GOT3 (cell line): Measurements from ENCODE around the gene PRSS27.
"Not testable (repeated sequence)": the region's sequence is repeated elsewhere in the genome, so short reads cannot be mapped to it uniquely, and the experiment has no call there.

Experiments used
- DNase-seq: peaks from one replicate; lab custom pipeline; 2025; ENCODE audit warnings: mixed read lengths; lab: John Stamatoyannopoulos, UW

PRSS27 gene

DNA sequence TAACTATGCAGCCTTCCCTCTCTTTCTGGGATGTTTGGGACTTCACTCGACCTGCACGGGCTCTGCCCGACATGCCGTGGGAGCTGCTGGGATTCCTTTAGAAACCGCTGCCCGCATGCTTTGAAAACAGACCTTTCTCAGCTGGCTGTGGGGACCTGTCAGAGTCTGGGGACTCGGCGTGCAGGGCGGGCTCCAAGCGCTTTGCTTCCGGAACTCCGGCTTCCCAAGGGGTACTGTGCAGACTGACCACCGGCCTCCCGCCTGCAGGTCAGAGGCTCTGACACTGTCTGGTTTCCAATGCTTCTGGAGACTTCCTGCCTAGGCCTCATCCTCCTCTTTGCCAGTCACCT lies 11.8 kb downstream of the PRSS27 start:
- no peak for DNase-seq

DNA sequence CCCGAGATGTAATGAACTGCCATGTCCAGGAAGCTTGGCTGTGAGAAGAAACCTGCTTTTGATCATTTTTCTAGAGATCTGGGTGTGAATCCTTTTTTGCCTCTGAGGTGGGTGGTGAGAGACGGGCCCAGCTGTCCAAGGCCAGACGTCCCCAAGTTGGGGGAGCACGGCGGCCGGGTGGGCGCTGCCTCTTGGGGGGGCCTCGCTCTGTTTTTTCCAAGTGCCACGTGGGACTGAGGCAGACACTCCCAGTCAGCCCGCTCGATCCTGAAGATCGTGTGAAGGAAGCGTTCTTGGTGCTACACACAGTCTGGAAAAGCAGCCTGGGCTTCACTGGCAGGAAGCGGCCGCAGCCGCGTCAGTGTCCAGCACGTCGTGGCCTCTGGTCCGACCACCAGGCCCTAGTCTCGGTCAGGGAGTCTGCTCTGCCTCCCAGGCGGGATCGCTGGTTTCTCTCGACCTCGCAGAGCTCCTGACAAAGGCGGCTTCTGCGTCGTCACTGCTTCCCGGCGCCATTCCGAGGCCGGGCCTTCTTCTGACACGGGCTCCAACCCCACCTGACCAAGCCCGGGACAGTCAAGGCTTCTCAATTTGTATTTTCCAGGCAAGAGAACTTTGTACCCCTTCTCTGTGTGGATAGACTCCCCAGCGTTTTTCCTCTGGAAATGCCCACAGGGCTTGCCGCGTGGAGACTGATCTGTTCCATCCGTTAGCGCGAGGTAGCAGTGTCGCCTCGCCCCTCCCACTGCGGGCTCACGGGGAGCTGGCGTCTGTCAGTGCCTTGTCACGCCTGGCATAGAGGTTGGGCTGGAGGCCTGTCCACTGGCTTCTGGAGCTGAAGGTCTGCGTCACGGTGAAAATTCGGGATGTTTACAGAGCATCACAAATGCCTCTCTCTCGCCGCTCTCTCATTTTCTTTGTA lies 12.4 kb downstream of the PRSS27 start:
- DNase-seq = no peak

DNA sequence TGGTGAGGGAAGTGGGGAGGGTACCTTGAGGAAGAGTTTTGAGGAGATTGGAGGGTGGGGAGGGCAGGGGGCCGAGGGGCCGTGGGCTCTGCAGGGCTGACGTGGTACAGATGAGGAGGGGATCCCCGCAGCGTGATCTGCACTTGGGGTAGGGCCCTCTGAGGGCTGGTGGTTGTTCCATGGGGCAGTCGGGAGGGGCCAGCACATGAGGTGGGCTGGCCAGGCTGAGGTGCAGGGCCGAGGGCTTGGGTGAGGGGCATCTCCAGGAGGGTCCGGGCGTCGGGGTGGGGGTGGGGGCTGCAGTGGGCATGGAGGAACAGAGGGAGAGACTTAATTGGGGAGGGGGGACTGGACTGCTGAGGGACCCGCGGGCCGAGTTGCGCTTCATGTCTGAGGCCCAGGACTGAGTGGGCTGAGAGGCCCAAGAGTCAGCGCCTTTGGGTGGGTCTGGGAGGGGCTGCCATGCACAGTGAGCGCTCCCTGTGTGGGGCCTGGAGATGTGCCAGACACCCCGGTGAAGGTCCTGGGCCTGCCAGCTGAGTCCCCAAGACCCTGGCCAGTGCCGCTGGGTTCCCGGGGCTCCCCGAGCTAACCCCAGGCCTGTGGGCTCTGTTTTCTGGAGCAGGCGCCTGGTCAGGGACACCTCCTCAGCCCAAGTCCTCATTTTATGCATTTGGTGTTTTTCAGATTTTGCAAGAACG lies 13.3 kb downstream of the PRSS27 start:
- DNase-seq = no peak

DNA sequence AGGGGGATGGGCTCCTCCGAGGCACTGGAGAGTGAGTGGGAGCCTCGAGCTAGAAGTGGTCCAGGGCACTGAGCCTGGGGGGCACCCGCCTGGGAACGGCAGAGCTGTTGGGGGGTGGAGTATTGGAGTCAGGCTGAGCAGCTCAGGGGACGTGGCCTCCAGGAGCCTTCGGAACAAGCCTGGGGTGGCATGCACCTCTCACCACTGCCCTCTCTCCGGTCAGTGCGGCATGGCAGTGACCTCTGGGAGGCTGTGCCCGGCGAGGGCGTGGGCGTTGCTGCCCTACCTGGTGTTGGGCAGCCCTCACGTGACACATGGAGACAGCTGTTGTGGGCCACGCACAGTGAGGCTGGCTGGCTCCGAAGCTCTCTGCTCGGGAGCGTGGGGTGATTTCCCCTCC lies 13.9 kb downstream of the PRSS27 start:
- DNase-seq = no peak

DNA sequence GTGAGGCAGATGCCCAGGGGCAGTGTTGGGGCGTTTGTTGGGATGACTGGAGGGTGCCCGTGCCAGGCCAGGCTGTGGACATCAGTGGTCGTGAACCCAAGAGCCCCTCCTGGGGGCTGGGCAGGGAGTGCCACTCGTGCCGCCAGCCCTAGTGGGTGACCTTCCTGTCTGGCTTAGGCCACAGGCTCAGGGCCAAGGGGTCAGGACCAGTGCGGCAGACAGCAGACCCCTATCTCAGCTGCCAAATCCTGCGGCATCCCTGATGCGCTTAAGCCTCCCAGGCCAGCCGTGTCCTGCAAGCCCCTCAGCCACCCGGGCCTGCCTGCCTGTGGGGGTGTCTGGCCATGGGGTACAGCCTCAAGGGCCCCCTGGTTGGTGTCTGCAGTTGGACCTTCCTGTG lies 14.7 kb downstream of the PRSS27 start:
- DNase-seq = no peak

DNA sequence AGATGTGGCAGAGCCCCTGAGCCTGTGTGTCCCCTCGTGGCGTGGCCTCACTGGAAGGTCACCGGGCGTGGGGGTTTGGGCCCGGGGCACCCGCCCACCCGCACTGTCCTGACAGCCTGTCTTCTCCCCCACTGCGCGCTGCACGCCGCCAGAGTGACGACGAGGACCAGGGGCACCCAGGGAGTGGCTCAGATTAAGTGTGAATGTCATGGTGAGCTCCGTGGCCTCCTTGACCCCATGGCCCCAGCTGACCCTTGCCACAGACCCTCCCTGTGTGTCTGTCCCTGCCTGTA lies 15.1 kb downstream of the PRSS27 start:
- DNase-seq = no peak

DNA sequence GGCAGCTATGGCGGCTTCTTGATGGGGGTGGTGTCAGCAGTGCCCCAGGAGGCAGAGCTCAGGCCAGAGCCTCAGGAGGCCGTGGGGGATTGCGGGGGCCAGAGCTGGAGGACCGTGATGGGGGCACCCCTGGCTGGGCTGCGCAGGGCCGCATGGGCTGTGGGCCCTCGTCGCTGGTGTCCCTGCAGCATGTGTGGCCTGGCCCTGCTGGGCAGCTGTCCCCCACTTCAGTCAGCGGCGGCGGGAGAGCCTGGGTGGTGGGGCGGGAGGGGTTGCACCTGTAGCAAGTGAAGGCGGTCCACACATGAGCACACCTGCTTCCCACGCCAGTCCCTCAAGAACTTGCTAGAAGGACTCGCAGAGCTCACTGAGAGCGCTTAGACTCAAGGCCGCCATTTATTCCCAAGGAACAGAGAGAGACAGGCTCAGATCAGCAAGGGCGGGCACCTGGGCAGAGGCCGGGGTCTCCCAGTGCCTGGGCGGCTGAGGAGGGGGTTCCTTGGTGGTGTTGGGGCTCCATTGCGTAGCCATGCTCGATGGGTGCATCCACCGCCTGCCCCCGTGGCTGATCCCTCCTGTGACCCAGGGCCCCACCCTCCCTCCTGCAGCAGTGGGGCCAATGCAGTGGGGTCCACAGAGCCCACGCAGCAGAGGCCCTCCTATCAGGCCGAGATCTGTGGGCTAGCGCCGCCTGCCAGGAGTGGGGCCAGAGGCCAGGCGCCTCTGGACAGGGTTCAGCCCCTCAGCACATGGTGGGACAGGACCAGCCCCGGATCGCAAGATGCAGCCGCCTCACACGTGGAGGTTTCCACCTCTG lies 15.7 kb downstream of the PRSS27 start:
- no peak for DNase-seq

DNA sequence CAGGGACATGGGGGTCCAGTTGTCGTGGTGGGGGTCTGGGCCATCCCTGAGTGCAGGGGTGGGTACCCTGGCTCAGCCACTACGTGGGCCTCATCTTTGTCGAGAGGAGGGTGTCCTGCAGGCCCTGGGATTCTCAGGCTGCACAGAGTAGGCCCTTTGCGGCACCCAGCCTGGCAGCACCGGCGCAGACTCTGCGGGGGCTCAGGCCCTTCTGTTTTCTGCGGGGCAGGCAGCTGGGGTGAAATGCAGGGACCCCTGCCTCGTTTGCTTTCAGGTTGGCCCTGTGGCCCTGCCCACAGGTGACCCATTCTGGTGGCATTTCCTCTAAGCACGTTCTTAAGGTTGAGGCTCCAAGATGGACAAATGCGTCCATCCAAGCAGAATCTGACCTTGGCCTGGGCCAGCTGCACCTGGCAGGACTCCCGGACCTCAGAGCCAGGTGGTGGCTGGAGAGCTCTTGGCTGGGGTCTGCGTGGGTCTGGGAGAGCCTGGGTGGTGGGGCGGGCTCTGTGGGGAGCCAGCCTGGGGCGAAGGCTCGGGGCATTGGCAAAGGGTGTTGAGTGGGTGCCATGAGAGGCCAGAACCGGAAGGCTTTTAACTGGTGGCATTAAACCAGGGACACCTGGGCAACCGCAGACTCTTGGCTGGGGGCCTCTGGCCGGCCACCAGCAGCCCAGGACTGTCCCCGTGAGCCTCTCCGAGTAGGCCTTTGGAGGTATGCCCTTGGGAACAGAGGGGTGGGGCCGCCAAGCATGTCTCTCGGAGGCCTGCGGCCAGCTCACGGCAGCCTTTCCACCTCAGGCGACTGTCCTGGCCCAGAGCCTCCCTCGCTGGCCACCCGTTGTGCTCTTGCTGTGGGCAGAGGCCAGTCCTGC lies 16.9 kb downstream of the PRSS27 start:
- DNase-seq = no peak

DNA sequence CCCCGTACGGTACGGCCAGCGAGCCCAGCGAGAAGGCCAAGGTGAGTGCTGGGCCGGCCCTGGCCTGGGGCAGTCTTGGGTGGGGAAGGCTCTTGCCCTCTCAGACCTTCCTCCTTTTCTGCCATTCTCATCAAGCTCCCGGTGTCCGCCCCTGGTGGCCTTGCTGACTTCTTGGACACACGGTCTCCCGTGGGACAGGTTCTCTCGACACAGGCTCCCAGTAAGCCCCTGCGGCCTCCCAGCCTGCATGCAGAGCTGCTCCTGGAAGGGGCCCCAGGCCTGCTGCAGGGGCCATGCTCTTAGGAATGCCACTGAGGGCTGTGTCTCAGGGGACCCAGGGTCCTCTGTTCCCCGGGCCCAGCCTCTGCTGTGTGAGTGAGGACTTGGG lies 17.6 kb downstream of the PRSS27 start:
- DNase-seq = no peak

DNA sequence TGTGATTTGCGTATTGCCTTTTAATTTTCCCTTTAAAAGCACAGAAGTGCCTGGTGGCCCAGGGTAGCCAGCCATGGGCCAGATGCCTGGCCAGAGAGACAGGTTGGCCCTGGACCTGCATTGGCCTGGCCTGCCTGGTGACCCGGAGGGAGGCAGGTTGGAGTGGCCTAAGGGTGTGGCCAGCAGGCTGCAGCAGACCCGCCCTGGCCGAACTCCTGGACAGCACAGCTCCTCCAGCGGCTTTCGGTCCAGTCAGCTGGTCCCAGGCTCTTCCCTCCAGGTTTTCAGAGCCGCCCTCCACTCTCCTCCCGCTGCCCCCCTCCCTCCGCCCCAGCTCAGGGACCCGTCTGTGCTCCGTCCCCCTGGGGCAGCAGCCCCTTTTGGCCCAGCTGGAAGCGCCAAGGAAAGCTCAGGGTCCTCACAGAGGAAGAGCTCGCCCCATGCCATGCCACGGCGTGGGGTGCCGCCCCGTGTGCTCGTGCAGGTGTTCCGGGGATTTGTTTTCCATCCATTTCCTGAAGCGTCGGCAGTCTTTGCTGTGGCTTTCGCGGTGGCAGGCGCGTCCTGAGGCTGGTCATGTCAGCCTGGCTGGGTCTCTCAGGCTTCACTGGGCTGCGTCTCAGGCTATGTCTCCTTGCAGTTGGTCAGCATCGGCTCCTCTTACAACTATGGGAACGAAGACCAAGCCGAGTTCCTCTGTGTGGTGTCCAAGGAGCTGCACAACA lies 18.1 kb downstream of the PRSS27 start:
- DNase-seq = no peak

DNA sequence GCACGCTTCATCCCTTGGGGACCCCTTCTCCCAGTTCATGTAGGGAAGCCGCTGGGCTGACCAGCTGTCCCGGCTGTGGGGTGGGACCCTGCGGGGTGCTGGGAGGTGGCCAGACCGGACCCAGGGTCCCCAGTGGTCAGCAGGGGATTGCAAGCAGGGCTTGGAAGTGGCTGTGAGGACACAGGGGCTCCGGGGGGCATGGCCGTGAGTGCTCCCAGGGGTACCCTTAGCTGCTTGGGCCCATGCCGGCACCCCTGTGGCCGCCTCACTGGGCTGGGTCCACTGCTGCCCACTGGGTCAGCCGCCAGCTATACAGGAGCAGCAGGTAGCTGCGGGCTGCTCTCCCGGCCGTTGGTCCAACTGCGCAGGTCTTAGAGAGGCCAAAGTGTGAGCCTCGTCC lies 18.8 kb downstream of the PRSS27 start:
- DNase-seq = no peak

DNA sequence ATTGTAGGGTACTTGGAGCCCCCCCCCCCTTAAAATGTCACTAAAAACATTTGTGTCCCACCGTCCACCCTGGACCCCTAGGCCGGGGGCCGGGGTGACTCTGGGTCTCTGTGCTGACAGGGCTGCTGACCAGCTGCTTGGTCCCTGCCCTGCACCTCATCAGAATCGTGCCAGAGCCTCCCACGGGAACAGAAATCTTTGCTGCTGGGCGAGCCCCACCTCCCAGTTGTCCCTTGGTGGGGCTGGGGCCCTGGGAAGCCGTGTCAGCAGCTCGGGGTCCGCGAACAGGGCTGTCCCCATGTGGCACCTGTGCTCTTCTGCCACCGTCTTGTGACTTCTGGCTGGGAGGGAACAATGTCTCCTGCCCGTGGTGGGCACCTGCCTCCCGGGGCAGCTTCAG lies 19.2 kb downstream of the PRSS27 start:
- no peak for DNase-seq

DNA sequence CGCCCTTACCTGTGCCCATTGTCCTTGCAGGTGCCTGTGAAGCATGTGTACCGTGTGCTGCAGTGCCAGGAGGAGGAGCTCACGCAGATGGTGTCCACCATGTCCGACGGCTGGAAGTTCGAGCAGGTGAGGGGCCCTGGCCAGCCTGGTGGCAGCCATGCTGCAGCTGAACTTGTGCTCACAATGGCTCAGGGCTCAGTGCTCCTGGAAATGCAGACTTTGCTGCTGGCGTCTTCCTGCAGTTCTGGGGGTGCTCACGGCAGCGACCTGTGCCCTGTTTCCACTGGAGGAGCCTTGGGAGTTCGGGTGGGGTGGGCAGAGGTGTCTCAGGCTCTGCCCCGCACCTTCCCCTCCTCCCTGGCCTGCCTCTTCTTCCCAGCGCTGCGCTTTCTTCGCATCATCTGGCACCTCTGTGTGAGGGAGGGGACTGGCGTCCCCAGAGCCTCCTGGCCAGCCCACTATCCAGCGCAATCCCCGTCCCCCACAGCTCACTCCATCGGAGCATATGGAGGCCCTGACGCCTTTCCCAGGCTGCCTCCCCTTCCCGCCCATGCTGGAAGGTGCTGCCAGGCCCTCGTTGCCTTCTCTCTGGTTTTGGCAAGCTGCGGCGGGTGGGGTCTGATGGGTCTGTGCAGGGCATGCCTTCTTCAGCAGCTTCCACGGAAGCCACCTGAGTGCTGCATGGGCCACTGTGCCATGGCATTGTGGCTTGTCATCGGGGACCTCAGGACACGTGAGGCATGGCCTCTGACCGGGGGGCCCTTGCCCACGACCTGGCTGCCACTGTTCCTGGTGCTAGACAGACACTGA lies 20.0 kb downstream of the PRSS27 start:
- DNase-seq = no peak

DNA sequence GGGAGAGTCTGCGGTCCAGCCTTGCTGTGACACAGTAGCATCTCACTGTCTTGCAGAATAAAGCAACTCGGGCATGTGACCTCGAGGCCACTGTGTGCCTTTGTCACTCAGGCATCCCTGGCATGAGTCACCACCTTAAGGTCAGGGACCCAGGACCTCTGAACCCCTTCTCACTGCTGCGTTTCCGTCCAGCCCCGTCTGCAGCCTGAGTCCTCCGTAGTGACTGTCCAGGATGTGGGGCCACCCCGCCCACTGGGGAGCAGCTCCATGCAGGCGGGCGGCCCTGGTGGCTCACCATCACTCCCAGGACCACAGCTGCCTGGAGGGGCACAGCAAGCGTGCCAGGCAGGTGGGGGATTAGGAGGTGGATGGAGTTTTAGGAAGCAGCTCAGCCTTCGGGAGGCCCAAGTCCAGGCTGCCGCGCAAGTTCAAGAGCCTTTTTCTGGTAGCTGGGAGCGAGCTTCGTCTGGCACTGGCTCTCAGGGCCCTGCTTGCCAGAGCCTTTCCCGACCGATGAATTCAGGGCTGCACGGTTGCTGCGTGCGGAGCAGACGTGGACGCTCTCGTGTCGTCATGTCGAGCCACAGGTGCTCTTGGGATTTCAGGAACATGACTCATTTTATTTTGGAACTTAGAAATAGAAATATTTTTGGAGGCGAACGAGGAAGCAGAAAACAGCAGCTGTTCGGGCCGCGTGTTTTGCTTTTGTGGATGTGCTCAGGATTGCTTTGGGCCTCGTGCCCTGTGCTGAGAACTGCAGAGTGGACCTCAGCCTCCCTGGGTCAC lies 20.9 kb downstream of the PRSS27 start:
- no peak for DNase-seq

DNA sequence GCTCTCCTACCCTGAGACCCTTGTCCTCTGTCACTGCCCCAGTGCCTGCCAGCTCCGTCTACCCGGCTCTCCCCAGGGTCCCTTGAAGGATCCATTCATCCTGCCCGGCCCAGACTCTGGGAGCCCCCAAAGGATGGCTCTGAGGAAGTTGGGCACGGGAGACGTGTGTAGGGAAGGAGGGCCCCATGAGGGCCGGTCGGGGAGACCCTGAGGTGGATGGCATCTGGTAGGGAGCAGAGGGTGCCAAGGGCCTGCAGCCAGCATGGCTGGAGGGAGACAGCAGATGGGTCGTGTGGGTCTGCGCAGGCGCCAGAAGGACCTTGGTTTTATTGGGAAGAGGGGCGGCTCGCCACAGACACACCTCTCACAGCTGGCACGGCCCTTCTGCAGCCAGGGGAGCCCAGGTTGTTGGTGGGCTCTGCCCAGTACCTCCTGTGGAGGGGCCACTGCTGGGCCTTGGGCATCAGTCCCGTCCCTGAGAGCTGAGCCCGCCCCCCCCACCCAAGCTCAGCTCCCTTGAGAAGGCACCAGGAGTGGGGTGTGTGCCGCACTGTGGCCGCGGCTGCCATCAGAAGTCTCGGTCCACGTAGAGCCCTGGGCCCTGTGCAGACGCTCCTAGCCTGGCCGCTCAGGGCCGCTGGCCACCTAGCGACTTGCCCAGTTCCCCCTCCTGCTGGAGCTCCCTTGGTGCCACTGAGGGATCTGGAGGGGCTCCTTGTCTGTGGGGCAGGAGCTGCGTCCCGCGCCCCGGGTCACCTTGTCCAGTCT lies 21.7 kb downstream of the PRSS27 start:
- no peak for DNase-seq

DNA sequence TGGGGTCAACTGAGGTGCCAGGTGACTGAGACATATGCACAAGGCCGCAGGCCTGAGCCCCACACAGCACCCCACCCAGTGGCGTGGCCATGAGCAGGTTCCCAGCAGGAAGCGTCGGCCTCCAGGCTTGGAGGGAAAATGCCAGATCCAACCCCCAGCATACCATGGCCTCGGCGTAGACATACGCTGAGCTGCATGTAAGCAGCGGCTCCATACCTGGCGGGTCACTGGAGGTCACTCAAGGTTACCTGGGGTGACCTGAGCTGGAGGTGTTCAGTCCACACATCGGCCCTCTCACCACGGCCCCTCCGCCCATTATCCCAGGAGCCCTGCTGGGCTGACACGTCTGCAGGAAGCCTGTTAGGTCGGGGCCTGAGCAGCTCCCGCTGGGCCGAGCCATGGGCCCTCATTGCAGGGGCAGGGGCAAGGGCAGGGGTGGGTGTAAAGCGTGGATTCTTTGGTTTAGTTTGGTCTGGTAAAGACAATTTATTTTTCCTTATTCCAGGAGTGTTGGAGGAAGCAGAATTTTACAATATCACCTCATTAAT lies 22.5 kb downstream of the PRSS27 start:
- DNase-seq = no peak

DNA sequence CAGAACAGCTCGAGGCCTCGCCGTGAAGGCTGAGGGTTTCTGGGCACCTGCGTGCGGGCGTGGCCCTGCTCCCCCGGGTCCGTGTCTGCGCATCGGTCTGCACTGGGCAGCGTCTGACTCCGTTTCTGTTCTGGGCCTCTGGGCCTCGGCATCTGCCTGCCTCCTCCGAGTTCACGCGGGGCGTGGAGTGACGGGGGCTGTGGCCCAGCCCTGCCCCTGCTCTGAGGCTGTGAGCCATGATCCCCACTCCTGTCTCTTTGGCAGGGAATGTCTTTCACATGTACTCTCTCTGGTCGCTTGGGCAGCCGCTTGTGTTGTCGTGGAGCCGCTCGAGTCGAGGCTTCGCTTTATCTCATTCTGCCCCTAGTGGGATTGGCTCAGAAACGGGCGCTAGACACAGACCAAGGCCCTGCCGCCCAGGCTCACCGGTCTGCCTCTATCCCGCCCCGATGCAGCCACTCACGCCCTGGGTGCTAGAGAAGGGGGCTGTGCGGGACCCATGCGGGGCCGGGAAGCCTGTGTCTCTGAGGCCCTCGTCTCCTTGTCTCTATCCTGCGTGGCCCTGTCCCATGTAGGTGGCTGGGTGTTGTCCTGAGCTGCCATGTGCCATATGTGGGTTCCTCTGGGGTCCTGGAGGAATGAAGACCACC lies 23.3 kb downstream of the PRSS27 start:
- not testable (repeated sequence) for DNase-seq
